Stimulated activated CD8-positive, alpha-beta memory T cell treated with anti-CD3 and anti-CD28 coated beads, Interleukin-4, amount 100 ng/mL, for 4 hours (primary cell): ENCODE data around the gene TBPL1.
"Not testable (repeated sequence)": the region's sequence is repeated elsewhere in the genome, so short reads cannot be mapped to it uniquely, and the experiment has no call there.

Source experiments
- DNase-seq, 2 donors: peaks; one replicate each; pipeline ENCODE4 v3.0.0-alpha.2; 2020; ENCODE audit warnings: low read depth in 2 of 2, low spot score in 1 of 2

The TBPL1 gene

DNA sequence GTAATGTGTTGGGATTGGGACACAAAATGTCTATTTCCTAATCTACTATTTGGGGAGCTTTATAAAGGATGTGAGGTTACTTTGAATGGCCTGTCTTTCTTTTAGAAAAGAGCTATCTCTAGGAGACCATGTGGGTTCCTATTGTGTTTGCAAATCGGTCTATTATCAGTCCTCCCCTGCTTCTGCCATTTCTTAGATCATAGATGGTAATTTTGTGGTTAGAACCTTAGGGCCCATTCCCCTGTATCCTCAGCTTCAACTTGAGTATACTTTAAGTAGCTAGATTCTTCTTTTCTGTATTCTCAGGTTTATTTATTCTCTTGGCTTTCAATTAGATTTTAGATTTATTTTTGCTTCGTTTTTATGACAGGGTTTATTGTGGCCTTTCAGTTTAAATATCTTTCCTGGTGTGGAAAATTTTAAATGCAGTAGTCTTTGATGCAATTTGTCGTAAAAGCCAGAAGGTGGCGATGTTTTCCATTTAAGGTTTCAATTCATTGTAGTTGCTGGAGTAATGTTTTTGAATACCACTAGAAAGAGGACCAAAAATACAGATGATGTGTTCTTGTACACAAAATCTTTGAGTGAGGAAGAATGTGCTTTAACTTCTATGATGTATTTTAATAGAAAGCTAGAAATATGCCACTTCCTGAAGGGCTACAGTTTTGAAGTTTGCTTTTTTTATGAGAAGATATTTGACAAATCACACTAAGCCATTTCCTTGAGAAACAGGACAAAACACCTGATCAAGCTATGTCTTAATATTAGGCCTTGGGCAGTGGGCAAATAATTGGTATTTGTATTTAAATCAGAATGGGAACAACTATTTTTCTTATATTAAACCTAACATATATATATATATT, 20.3 kb downstream of the TBPL1 start:
- no peak for DNase-seq

DNA sequence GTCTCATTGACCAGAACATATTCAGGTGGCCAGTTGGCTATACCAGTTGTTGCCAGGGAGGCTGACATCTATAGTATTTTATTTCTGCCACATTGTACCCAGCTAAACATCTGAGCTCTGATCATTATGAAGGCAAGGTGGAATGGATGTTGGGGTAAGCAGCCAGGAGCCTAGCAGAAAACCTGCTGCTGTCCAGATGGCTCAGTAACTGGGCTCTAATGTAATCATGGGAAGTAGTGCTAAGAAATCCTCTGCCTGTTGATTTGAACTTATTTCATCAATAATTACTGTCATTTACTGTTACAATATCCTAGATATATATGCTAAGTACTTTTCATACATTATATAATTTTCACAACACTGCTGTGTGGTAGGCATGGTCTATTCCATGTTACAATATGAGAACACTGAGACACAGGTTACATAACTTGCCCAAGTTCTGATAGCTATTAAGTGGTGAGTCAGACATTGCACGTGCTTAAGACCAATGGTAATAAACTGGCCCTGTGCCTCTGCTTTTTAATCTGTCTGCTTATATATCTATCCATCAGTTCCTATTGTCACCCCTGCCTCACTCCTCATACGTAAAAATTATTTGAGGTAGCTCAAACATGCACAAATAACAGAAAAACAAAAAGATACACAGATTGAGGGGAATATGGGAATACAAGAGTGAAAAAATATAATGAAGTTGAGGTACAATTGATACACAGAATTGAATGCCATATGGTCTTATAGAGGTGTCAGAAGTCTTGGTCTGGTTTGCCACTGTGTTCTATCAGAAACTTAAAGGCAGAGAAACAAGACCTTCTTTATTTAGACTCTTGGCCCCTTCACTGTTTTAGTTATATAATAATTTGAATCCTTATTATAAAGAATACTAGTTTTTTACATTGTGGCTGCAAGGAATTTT, 25.2 kb downstream of the TBPL1 start:
- no peak for DNase-seq

DNA sequence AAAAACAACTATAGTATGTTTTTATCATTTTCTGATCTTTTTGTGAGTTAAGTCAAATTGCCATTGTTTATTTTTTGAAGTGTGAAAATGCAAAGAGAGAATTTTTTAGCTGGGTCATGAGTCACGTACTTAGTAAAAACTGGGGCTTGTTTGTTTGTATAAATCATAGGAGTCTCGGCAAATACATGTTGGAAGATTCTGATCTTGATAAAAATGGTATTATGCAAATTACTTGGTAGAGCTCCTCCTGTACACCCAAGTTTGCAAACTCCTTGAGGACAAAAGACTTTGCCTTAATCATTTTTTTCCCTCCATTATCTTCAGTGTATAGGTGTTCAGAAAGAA, 25.8 kb downstream of the TBPL1 start:
- no peak for DNase-seq

DNA sequence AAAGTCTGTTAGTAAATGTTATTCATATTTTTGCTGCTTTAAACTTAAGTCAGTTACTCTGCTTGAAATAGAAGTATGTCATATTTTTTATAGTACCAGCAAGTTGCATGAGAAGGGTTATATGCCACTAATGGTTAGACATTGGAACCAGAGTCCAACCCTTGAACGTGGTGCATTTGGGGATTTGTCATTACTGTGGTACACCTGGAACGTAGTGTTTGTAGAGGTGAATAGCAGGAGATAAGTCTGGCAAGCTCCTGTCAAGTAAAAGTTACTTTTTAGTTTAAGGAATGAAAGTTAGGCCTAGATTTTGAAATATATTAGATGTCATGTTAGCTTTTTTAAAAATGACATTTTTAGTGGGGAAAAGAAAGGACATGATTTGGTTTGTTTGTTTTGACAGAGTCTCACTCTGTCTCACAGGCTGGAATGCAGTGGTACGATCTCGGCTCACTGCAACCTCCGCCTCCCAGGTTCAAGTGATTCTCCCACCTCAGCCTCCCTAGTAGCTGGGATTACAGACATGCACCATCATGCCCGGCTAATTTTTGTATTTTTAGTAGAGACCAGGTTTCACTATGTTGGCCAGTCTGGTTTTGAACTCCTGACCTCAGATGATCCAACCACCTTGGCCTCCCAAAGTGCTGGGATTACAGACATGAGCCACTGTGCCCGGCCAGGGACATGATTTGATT, 26.4 kb downstream of the TBPL1 start:
- DNase-seq, result not testable (repeated sequence)

DNA sequence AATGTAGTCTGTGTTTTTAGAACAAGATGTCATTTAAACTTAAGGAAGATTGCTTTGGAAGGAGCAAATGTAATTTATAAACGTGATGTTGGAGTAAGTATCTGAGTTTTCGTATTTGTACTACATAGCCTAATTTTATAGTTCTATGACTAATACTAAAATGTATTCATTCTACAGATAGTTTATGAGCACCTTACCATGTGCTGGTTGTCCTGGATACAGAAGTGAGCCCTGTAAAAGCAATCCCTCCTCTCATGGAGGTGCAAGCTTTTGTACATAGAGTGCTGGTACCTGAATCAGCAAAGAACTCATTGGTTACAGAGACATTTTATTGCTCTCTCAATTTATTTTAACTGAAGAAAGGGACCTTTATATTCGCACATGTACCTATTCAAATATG, 27.1 kb downstream of the TBPL1 start:
- DNase-seq, result no peak

DNA sequence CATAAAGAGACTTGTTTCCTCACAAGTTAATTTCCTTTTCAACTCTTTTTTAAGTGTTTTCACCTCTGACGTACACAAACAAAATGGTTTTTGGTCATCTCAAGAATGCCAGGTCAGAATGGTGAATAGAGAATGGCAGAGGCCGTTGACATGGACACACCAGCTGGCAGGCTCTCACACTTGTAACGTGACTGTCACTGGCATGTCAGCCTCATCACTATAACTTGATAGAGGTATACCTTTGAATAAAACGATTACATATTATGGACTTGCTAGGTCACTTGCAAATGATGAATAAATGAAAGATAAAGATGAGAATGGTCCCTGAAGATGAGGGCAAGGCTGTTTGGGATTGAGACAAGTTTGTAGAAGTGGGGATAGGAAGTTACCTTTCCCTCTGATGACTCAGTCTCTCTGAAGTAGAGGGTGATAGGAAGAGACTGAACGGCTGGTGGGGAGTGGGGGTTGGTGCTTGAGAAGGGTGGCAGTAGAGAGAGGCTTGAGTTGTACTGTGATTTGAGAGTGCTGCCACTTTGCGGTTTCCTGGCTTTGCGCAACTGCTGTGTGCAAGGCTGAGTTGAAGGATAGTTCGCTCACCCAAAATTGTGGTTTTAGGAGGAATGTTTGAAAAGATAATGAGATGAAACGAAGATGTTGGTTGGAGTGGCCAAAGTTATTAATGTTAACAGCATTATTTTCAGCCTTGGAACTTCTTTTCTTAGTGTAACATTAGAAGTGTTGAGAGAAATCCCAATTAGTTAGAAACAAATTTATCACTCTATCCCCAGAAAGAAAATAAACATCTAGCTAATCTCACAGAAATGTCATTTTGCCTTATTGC, 30.3 kb downstream of the TBPL1 start:
- peak; percentile 14 to 30 for DNase-seq

DNA sequence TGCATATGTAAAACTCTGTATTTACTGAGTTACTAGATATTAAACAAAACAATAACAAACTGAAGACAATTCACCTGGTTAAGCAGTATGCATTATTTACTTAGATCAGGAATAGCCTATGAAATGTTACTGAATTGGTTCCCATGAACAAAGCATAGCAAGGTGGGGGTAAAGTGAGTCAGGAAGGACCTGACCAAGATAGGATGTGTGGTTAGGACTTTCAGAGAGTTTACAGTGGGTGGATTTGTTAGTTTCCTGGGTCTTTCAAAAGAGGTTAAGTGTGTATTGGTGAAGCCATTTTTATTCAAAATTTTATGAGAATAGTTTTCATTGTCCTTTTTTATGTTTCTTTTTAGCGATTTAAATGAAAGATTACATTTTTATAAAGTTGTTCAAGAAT, 32.9 kb downstream of the TBPL1 start:
- DNase-seq, result no peak

DNA sequence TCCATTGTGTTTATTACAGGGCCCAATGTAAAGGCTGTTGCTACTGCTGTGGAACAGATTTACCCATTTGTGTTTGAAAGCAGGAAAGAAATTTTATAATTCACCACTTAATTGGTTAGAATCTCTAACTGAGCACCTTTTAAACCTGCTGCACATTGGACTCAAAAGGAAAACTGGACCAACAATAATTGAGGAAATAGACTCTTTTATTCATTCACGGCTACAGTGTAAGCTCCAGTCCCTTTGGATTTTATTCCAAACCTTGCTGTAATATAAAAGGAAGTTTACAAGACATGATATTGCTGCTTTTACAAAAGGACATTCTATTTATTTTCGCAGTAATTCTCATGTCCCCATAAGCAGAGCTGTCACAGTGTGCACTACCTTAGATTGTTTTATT, 33.9 kb downstream of the TBPL1 start:
- DNase-seq, result no peak

DNA sequence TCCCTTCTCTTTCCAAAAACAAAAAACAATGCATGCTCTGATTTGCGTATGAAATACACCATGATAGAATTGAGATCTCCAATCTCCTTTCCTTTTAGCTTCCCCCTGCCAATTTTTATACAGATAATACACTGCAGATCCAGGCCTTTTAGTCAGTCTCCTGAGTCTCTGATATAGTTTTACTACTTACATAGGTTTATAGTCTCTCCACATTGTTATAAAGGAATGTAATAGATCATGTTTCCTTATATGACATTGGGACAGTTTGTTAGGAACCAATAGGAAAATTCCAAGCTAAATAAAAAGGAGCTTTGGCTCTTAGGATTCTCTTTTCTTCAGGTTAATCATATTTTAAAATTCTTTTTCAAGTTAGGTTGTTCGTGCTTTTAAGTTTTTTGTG, 36.5 kb downstream of the TBPL1 start:
- DNase-seq, result no peak

DNA sequence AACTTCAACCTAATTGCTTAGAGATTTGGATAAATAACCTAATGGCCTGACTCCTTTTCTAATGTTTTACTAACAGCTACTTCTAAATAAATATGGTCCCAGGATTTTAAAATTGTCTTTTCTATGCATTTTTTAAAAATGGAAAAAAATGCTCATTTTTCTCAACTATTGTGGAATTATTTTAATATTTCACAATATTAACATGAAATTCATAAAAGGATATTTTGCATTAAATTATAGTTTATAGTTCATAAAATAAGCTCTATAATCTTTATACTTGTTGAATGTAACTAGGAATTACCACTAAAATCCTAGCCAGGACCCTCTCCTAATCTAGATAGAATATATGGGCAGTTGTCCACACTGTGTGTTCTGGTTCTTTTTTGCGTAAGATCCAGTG, 37.3 kb downstream of the TBPL1 start:
- no peak for DNase-seq

DNA sequence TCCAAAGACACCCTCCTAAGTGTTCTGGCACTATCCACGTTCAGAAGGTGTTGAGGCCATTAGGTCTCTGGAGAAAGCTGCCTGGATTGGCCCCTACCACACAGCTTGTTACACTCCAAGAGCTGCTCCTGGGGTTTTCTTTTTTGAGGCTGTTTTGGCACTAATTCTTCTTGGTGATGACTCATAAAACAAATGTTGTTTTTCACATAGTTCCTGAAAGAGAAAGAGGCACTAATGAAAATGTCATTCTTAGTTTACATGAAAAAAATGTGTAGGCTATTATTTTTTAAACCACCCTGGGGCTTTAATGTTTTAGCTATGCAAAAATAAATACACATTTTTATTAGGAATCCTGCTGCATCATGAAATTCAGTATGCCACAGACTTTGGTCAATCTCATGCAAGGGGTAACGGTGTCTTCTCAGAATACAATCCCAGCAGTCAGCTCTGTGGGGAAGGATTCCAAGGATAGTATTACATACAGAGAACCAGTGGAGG, 38.1 kb downstream of the TBPL1 start:
- DNase-seq, result no peak

DNA sequence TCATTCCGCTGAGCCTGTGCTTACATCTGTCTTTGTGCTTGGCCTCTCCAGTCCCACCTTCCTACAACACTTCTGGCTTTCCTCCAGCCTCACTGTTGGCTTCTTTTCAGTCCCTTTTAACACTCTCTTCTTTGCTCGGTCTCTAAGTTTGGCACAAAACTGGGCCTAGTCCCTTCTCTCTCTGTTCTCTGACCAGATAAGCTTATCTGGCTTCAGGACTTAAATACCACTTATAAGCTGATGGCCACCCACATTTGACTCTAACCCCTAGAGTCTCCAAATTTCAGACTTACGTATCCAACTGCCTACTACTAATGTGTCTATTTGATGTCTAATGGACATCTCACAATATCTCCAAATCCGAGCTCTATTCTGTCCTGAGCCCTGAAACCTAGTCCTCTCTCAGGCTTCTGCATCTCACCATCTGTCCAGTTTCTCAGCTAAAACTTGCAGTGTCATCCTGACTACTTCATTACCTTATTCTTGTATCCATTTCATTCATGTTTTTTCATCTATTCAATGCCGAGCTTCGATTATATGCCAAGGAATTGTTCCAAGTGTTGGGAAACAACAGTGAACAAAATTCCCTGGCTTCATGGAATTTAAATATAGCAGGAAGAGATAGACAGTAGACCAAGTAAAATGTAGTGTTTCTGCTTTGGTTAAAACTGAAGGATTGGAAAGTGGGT, 40.1 kb downstream of the TBPL1 start:
- no peak for DNase-seq

DNA sequence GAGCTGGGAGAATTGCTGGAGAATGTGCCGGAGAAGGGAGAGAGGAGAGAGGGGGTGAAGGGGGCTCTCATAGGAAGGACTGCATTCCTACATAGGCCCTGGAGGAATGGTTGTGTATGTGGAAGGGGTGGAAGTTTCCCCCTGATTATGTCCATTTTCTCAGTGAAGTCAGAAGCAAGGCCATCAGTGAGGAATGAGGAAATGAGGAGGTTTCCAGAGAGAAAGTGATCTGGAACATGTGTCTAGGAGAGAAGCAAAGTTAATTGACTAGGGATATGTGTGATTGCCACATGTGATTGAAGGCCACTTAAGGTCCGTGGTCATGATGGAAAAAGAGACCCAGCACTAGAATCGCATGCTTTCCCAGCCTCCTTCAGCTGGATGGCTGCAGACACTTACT, 42.3 kb downstream of the TBPL1 start:
- DNase-seq, result no peak

DNA sequence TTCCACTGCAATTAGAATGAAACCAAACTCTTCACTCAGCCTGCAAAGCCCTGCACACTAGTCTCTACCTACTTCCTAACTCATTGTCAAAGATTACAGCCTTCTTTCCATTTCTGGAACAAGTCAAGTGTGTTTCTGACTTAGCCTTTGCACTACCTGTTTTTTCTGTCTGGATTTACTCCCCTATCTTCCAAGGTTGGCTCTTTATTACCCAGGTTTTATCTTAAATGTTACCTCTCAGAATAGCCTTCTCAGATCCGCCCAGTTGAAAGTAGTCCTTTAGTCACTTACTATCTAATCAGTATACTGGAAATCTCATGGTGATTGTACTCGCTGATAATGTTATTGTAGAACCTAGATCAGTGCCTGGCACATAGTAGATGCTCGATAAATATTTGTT, 42.7 kb downstream of the TBPL1 start:
- no peak for DNase-seq

DNA sequence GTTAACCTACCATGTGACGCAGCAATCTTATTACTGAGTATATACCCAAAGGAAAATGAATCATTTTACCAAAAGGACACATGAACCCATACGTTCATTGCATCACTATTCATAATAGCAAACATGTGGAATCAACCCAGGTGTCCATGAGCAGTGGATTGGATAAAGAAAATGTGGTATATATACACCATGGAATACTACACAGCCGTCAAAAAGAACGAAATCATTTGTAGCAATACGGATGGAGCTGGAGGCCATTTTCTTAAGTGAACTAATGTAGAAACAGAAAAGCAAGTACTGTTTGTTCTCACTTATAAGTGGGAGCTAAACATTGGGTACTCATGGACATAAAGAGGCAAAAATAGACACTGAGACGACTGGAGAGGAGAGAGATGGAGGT, 44.2 kb downstream of the TBPL1 start:
- no peak for DNase-seq

DNA sequence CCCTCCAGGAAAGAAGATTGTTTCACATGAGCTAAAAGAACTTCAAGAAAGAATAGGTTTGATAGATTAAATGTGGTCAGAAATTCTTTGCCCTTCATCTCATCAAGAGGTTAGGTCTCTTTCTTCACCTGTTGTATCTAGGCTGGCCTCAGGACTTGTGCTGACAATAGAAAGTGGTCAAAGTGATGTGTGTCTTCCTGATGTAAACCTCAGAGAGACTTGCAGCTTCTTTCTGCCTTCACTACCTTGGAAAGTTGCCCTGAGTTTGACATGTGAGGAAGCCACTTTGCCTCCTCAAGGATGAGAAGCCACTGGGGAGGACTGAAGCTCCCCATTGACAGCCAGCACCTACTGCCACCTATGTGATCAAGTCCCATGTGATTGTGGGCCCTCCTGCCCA, 46.3 kb downstream of the TBPL1 start:
- DNase-seq, result no peak

DNA sequence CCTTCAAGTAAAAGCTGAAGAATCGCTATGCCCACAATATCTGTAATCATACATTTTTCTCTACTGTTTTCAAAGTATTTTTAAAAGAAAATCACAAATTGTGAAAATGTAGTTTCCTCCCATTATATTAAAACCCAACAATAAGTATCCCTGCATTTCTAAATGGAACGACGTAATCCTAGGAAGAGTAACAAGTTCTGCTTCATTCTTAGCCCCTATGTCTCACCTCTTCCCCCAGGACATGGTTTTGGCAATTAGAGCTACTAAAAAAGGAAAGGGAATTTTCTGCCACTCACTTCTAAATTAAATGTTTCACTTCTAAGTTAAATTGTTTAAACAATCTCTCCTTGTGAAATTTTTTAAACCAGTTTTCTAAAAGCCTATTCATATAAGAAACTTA, 47.4 kb downstream of the TBPL1 start:
- no peak for DNase-seq

DNA sequence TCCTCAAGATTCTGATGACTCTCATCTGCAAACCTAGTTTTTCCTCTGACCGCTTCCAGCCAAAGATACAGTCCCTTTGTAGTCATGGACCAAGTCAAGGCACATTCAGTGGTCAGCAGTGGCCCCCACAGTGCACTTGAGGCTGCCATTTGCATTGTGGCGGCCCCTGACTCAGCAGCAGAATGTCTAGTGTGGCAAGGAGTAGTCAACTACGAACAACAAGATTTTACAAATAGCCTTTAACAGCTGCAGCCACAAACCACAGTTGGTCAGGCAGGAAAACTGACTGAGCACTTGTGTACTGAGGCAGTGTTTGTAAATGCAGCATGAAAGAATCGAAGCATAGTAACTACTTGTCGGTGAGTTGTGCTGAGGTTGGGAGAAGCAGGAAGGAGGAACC, 49.8 kb downstream of the TBPL1 start:
- no peak for DNase-seq

DNA sequence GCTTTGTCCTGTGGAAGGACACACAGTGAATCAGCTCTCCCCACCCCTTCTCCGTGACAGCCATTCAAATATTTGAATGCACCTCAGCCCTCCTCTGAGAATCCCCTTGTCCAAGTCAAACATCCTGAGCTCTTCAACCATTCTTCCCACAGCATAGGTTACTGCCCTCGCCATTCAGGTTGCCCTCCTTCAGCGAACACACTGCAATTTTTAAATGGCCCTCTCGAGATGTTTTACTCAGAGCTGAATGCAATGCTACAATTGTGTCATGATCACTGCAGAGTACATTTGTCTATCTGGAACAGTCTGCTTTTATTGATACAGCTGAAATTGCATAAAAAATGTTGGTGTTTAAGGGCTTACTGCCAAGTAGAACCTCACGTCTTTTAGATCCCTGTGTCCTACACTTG, 50.5 kb downstream of the TBPL1 start:
- DNase-seq, result no peak

DNA sequence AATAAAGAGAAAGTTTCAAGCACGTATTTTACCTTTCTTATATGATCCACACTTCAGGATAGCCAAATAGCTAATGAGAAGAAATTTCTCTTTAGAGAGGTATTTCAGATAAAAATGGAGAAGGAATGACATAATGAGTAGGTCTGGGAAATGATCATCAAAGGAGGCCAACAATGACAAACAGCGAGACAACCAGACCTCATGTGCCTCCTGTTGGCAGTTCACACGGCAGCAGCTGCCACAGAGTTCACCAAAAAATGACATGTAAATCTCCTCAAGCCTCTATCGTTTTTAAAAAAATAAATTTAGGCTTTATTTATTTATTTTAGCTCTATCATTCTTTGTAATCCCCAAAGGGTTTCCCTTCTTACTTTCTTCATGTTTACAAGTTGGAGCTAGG, 51.7 kb downstream of the TBPL1 start:
- DNase-seq, result no peak
